Activated T-cell treated with anti-CD3 and anti-CD28 coated beads for 48 hours (primary cell): ENCODE measurements around the gene BTF3.

Source experiments
- DNase-seq: peaks from one replicate; pipeline ENCODE4 v3.0.0-alpha.2; 2020; ENCODE audit warnings: low read depth

Gene BTF3

DNA sequence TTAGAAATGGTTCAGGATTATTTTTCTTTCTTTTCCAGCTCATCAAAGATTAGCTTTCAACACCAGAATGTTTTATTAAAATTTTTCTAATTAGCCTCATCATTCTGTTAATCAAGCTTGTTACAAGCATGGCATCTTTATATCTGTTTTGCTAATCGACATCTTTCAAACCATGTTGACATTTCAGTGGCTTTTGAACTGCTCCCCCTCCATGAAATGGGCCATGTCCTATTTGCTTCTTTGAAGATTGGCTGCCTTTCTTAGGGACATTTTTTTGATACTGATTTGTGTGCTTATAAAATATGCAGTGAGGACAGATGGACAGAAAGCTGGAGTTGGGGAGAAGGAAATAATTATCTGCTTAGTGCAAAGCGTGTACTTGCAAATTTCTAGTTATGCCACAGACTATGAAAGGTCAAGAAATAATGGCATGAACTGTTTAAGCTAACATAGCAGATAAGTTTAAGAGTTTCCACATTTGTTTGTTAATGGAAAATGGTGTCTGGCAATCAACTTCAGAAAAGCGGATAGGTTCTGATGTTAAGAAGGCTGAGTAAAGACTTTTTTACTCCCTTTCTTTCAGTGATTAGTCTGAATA lies 27.5 kb downstream of the BTF3 start:
- no peak for DNase-seq

DNA sequence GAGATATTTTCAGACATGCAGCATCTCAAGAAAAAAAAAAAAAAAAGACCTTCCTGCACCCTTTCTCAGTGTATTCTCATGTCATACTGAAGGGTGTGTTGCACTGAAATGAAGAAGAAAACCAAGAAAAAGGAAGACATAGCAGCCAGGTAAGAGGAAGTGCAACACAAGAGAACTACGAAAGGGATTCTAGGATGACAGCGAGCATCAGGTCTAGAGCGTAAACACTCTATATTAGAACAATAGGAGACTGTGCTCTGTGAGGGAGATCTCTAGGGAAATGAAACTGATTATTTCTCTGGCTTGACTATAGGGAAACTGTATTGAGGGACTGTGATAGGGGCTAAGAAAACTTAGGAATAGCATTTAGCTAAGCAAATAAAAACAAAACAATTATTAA lies 30.0 kb downstream of the BTF3 start:
- no peak for DNase-seq

- no peak for DNase-seq
Observed at GRCh38 chr5:73529081-73529480, 30.8 kb downstream of the BTF3 start.

- no peak for DNase-seq
Observed at GRCh38 chr5:73531356-73531755, 33.1 kb downstream of the BTF3 start.

- no peak for DNase-seq
Observed at GRCh38 chr5:73532195-73532594, 34.0 kb downstream of the BTF3 start.

DNA sequence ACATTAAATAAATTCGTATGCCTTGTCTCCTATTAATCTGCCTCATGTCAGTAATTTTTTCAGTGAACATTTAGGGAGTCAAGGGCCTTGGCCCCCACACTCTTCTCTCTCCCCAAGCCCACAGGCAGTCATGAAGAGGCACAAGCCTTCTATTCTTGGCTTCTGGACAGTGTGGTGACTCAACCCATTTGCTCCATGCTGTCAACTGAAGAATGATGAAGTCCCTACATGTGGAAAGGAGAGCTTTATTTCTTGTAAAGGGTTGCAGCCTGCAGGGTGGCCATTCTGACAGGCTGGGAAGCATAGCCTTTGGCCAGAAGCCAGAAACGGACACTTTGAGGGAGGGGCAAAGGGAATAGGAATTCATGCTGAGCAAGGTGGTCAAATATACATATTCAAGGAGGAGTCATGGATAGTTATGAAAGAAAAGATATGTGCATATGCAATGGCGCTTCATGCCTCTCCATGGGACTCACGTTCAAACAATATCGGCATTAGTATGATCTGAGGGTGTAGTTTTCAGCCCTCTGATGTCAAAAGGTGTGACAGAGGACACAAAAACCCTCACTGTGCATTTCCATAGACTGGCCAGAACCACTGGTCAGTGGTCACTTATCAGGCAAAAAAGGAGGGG lies 35.9 kb downstream of the BTF3 start:
- no peak for DNase-seq

GRCh38 chr5:73534971-73535370 lies 36.7 kb downstream of the BTF3 start:
- no peak for DNase-seq

- DNase-seq = no peak
Observed at GRCh38 chr5:73539730-73540129, 41.5 kb downstream of the BTF3 start.

- DNase-seq = no peak
Observed at GRCh38 chr5:73540192-73540591, 42.0 kb downstream of the BTF3 start.

GRCh38 chr5:73542020-73542419 lies 43.8 kb downstream of the BTF3 start:
- no peak for DNase-seq

GRCh38 chr5:73544429-73545402 lies 46.5 kb downstream of the BTF3 start:
- DNase-seq = no peak

DNA sequence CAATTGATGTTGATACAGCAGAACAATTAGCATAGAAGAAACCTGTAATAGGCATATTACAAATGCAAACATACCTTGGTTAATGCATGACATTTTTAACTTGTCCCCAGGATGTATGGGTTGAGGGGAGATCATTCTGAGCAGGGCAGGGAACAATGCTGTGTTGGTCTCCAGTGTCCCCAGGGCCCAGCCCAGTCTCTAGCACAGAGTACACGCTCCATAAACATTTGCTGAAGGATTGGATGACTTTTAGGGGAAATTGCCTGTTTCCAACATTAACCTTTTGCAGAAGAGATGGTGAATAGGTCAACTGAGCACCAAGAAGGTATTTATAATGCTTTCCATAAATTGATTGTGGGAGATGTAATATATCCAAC lies 47.1 kb downstream of the BTF3 start:
- DNase-seq = no peak

- DNase-seq = no peak
Observed at GRCh38 chr5:73550016-73550415, 51.8 kb downstream of the BTF3 start.

GRCh38 chr5:73552642-73553041 lies 54.4 kb downstream of the BTF3 start:
- DNase-seq = no peak
